Measurements from ENCODE around the gene ERRFI1.

ERRFI1 gene

DNA sequence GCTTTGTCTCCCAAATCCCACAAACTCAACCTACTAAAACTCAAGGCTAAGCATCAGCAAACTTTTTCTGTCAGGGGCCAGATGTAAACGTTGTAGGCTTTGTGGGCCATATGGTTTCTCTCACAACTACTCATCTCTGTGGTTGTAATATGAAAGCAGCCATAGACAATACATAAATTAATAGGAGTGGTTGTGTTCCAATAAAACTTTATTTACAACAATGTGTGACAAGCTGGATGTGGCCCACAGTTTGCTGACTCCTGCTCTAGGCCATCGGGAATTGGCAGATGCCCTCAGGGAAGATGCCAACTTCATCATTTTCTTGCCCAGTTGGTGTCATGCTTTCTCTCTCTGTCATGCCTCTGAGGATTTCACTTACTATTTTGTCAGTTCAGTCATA lies 17.5 kb upstream of the ERRFI1 start:
- no peak for DNase-seq

DNA sequence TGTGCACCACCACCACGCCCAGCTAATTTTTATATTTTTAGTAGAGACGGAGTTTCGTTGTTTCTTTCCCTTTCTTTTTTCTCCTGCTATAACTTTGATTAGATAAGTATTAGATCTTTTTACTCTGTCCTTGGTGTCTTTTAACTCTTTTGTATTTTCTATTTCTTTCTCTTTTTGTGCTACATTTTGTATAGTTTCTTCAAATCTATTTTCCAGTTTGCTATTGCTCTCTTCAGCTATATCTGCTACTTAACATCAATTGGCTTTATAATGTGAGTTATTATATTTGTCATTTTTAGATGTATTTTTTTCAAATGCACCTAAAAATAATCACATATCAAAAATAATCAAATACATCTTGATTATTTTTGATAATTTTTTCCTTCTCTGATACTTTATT lies 16.0 kb upstream of the ERRFI1 start:
- no peak for DNase-seq

DNA sequence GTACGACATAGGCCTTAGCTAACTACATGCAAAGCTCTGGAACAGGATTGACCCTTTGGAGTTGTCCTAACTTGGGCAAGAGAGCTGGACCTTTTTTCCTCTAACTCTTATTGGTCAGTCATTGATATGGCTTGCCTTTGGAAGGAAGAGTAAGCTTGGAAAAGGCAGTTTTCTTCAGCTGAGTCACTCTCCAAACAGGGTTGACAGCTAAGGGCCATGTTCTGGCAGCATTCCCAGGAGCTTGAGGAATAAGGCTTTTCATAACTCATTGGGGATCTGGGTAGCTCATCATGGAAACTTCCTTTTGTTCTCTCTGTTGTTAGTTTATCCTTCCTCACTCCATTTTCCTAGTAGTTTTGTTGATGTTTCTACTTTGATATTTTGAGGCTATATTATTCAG lies 14.5 kb upstream of the ERRFI1 start:
- DNase-seq: no peak

DNA sequence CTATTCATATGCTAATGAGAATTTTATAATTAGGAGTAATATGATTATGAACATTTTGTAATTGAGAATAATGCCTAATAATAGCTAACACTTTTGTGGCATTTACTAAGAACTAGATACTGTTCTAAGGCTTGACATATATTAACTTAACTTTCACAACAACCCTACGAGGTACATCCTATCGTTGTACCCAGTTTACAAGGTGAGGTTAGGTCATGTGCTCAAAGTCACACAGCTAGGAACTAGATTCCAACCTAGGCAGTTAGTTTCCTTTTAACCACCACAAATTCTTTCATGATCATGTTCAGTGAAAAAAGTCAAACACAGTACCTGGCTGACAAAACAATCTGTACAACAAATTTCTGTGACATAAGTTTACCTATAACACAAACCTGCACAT lies 13.0 kb upstream of the ERRFI1 start:
- no peak for DNase-seq

DNA sequence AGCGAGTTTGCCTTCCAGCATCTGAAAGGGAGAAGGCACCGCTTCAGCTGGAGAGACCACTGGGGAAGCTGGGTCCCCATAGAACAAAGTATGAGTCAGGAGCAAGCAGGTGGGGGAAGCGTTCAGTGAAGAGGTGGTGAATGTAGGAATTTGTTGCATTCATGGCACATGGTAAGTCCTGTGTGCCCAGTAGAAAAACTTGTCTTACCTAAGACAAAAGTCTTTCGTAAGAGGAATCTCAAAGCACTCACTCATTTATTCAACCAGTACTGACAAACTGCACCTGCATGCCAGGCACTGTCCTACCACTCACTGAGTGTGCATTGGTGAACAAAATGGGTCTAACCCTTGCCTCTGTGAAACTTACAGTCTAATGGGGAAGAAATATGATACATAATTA lies 9.2 kb upstream of the ERRFI1 start:
- DNase-seq: no peak

DNA sequence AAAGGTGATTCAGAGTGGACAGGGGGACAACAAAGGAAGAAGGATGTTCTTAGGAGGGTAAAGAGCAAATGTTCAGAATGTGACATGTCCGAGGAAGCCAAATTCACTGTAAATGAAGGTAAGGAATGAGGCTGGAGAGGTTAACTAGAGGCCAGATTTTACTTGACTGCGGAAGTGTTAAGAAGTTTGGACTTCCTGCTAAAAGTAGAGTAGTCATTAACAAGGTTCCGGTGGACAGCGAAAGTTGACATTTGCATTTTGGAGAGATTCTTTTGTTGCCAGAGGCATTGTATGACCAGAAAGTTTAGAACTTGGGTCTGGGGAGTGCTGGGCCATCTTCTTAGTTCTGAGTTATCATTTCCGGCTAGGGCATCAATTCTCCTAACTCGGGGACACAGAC lies 7.2 kb upstream of the ERRFI1 start:
- no peak for DNase-seq

DNA sequence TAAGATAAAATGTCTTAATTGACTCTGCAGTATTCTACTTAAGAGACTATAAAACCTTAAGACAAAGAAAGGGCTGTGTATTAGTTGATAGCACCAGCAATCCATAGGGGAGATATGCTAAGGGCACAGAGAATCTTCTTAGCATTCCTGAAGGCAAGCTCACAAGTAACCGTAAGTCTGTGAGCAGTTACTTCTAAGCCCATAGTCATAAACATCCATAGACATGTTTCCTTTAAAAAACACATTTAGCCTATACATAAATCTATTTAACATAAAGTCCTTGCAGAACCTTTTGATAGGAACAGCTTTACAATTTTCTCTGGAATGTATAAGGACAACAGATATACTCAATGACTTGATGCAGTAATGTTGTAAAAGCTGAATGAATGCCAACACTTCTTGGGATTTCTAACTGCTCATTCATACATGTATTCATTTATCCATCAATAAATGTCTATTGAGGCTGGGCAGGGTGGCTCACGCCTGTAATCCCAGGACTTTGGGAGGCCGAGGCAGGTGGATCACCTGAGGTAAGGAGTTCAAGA lies 6.3 kb upstream of the ERRFI1 start:
- DNase-seq: no peak

DNA sequence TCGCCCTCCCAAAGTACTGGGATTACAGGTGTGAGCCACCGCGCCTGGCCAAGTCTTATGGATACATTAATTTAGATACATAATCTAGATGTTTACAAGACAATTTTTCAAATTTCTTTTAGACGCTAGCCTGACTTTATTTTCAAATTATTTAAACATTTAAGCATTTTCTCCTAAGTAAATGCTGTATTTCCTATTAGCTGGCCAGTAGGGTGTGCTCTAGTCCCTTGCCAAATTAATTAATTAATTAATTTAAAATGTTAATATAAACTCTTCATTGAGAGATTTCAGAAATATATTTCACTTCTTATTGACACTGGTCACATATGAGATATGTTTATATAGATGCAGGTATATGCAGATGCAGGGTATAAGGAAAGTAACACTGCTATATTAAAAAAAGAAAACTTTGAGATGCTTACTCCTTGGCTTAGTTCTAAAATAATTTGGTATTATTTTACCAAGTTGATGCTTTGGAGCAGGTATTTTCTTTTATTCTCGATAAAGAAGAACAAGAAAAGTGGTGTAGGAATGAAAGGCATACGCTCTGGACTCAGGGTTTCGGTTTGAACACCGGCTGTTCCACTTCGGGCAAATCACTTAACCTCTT lies 5.2 kb upstream of the ERRFI1 start:
- peak; percentile 32 to 81 for DNase-seq

DNA sequence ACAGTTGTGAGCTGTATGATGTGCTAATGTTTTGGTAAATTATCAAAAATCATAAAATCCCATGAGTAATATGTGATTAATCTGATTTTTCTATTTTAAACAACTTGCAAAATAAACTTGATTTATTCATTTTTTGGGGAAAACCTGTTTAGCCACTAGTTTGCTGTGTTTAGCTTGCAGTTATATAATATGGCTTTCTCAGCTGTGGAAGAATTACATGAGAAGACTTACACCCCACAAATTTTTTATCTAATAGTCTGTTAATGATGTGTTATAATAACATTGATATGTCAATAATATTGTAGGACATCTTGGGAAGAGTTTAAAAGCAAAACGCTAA lies 2.4 kb upstream of the ERRFI1 start:
- no peak for DNase-seq

DNA sequence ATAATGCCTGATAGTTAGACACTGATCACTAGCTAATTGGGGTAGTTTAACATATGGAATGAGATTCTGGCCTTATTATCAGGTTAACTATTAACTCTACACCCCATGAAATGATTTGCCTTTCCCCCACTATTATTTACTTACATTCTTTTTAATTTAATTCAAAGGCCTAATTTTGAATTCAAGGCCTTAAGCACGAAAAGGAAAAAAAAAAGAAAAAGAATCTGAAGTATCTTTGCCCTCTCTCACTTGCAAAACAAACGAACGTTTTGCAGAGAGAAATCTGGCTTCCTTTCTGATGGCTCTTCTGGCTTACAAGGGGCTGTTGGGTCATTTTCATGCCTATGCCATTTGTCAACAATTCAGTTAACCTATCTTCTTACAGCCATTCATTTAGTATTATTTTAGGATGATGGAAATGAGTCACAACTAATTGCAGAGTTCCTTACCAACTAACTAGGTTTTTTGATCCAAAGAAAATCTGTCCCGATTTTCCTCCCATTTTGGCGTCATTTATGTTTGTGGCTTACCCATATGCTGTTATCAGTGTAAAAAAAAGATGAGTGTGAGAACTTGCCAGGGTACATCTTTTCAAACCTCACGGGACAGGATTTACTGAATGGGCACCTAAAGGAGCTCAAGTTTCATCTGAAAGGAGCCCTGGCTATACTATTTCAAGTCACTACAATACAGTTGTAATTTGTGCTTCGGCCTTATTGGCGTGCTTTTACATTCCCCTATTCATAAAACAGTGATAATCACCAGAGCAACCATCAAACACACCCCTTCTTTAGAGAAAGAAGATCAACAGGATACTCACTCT lies 1.9 kb upstream of the ERRFI1 start:
- no peak for DNase-seq

DNA sequence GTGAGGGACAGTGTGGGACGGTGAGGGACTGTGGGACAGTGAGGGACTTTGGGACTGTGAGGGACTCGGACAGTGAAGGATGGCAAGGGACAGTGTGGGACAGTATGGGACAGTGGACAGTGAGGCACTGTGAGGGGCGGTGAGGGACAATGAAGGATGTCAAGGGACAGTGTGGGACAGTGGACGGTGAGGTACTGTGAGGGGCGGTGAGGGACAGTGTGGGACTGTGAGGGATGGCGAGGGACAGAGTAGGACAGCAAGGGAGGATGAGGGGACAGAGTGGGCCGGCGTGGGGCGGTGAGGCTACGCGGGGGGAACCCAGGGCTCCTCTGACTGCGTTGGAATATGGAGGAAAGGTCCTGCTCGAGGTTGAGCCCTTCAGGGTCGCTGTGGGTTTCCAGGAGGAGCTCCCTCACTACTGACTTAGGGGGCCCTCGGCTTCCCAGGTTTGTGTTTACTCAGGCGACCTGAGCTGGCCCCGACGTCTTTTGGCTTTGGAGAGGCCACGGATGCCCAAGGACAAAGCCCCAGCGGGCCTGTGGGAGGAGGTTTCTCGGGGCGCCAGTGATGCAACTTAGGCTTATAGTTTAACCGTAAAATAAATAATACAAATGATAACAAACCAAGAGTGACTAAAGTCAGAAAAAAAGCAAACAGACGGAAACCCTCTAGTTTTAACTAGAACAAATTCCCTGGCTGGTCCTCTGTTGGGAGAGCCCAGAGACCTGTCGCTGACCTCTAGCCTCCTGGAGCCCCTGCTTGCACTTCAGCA lies 1.1 kb upstream of the ERRFI1 start:
- DNase-seq: no peak

DNA sequence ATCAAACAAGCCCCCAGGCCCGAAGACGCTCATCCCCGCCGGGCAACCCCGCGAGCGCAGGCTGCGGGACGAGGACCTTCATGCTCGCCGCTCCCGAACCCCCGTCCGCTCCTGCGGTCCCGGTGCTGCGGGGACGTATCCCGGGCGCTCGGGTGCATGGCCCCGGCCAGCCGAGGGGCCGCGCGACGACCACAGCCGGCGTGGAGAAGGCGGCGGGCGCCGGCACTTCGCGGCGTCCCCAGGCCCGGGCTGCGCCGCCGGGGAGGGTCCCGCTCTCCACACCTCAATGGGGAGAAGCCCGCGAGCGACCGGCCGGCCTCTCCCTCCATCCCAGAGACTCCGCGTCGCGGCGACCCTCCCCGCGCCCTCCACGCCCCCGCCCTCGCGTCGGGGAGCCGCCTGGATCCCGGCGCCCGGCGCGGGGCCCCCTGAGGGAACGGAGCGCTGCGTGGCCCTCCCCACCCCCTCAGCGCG lies 401 bp downstream of the ERRFI1 start:
- no peak for DNase-seq

DNA sequence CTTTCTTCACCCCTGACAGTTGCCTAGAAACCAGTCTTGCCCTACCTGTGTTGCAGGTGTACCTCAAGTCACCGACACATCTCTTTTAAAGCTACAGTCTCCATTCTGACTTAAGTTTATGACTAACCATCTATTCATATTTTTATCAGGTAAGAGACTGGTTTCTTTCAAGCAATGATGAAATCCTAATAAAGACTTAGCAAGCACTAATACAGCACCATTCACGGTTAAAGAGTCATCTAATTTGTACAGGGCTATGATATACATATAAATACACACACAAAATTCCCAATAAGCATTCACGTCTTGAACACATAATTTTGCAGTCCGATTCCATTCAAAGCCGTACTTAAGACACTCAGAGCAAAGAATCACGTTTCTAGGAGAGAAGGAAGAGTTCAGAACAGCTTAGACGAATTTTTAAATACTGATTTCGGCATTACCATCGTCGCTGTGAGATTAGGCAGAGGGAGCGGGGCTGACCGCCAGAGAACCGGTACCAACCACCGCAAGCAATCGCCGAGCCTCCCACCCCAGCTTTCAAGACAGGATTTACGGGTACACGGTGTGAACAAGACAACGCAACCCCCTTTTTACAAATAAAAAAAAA lies 943 bp downstream of the ERRFI1 start:
- no peak for DNase-seq

DNA sequence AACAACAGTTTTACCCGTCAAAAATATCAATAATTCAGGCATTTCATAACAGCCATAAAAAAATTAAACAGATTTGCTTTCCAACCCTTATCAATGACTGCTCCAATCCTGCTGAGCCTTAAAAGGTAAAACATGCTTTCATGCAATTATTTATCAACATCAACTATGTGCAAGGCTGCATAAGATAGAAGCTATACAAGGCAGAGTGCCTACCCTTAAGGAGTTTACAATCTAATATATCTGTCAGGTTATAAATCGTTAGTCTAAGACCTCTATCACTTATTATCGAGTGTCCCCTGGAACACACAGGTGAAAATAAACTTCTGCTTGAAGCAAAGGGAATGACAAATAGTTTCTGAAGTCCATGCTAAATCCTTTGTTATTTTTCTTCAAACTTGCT lies 1.8 kb downstream of the ERRFI1 start:
- no peak for DNase-seq

DNA sequence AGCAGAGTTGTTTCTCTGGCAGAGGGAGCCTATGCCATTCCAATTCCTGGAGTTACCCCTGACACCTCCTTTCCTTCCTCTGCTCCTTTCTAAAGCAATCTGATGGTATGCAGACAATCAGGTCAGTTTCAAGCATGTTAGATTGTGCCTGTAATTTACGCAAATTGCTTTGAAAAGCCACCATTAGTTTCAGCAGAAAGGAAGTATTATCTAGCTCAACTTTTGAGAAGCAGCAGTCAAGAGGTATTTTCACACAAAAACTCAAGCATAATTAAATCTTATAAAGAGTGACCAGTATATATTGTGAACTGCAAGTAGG lies 2.2 kb downstream of the ERRFI1 start:
- no peak for DNase-seq

DNA sequence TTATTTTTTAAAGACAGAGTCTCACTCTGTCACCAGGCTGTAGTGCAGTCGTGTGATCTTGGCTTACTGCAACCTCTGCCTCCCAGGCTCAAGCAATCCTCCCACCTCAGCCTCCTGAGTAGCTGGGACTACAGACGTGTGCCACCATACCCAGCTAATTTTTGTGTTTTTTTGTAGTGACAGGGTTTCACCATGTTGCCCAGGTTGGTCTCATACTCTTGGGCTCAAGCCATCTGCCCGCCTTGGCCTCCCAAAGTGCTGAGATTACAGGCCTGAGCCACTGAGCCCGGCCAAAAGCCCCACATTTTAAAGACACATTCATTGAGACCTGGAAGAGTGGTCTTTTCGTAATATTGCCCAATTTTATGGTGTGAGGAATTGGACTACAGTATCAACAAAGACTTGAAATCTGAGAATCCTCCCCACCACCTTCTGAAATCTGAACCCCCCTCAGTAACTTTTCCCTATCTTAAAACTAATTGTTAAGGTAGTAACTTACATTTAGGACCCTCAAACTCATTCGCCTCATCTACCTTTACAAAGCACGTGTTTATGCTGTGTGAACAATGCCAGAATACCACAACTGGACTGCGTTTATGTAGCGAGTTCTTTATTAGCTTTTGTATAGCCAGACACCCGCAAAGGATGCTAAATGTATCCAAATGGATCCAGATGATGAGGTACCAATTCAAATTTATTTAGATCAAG lies 2.7 kb downstream of the ERRFI1 start:
- DNase-seq: no peak

DNA sequence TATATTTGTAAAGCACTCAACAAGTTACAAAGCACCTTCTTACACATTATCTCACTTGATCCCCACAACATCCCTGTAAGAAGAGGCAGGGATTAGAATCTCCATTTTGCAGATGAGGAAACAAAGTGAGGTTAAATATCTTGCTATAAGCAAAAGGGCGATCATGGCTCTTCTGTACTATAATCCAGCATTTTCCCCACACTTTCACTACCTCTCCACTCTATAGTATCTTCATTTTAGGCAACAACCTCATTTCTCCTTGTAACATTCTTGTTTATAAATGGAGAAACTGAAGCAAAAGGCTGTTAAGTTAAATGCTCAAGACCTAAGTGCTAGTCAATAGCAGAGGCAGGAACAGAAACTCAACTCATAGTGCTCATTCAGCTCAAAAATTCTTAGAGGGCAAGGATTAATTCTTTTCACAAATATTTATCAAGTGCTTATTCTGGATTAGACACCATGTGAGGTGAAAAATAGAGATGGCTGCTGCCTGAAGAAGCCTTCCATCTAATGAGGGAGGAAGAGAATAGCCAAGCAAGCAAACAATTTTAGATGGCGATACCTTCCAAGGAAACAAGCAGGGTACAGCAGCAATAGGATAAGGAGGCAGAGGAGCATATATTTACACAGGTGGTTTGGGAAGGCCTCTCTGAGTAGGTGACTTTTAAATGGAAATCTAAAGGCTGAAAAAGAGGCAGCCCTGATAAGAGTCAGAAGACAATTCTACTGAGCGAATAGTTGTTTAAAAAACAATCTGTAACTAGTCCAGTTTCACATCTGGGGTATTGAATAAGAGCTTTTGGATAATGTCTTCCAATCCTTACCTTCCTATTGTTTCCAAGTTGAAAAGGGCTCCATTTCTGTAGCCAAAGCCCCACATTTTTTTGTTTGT lies 3.5 kb downstream of the ERRFI1 start:
- no peak for DNase-seq

DNA sequence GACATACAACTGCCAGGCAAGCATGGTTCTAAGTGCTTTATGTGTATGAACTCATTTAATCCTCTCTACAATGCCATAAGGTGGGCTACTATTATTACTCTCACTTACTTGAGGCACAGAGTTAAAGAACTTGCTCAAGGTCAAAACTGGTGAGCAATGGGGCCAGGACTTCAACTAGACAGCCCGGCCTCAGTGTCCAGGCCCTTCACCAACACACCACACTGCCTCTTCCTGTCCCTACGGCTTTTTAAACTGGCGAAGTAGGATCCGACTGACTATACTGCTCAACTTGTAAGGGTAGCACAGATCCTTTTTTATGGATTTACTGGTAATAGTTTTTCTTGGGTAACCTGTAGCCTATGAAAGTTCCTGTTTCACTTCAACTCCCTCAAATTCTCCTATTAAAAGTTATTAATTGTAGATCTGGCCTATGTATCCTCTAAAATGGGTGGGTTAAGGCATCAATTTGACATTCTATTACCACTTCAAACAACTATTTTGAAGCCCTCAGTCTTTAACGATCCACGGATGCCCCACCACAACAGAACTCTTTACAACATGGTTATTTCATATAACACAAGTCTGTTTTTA lies 4.3 kb downstream of the ERRFI1 start:
- no peak for DNase-seq

DNA sequence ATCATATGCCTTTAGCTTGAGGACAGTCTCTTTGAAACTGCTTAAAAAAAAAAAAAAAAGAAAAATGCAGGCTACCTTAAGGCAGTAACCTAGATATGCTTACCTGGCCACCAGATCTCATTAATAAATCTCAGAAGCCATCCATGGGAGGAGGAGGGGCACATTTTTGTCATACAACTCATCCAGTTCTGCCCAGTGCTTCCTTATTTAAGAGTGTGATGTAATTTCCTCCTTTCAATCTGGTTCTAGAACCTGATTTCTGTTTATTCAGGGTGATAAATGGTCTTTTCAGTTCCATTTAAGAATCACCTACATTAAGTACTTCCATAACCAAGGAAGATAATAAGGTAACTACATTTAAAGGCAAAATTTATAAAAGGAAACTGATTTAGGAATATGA lies 6.1 kb downstream of the ERRFI1 start:
- DNase-seq: peak; percentile 35 to 58

DNA sequence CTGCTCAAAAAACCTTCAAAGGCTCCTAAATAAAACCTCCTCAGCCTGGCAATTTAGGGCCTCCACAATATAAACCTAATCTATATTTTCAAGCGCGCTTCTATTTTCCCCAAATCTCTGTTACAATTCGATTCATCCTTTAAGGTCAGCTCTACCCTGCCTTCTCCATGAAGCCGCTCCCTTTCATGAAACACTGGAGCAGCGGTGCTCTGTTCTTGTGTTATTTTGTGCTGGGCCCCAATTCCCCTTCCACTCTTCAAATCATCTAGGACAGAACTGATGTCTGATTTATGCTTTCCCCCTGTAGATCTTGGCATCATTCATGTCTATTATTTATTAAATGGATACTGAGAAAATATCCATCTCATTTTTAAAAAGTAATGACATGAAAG lies 6.9 kb downstream of the ERRFI1 start:
- DNase-seq: no peak

DNA sequence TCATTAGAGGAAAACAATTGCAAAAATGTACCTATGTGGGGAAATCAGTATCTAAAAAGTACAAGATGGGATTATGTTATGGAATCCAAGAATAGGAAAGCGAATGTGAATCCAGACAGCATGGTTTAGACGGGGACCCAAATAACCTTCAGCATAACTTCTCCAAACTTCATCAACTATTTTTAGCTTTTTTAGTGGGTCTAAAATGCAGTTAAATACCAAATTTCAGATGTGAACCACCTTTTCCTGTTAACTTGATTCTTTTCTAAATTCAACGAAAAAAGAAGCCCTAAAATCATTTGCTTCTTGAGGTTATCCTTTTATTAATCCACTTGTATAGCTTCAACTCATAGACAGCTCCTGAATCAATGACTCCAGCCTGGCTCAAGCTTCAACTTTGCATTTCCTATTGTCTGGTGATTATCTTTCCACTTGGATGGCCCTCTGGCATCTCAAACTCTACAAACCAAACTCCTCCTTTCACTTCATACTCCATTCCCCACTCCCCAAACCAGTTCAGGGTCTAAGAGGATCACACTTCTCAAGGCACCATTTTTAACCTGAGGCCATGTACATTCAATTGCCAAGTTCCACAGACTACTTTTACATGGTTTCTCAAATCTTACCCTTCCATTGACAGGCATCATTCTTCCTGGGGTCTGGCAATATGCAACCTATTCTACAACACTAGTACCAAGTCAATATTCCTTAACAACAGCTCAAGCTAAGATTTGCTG lies 7.4 kb downstream of the ERRFI1 start:
- DNase-seq: no peak

All from inflammatory macrophage treated with lipopolysaccharide for 1 hour (primary cell).